SK-N-SH (cell line): ENCODE measurements around the gene SETDB2. TPM values are rescaled to one million over a fixed set of nuclear protein-coding genes. Genes with fewer than 3 reads are reported as not detected.

Experiments used
- CTCF ChIA-PET: fragments of 300-600, 350-600 bp; formaldehyde crosslinking; extraction: SDS; loops from one replicate; lab custom pipeline; 2021; lab: Yijun Ruan, JAX
- POLR2A ChIA-PET: fragments of 350-600 bp; sonication (Branson Sonifier 250); formaldehyde crosslinking; extraction: SDS; loops from one replicate; lab custom pipeline; 2020; ENCODE audit warnings: antibody characterized with exemption, inconsistent platforms; lab: Yijun Ruan, JAX
- DNase-seq: peaks from one replicate; pipeline ENCODE4 v3.0.0; 2012
- H2AFZ ChIP-seq: fragments of 200-600 bp; sonication (generic); 2 replicates; pipeline ENCODE4 v1.8.1; 2016; ENCODE audit warnings: antibody characterized with exemption, mild to moderate bottlenecking, low read depth
- H3F3A ChIP-seq: fragments of 200-600 bp; sonication (generic); replicated peaks from 2 replicates; pipeline ENCODE3; 2016; ENCODE audit warnings: antibody characterized with exemption, mild to moderate bottlenecking; ENCODE audit not compliant: insufficient read depth
- H3K27ac ChIP-seq, 2 experiments: fragments of 200-500 bp in 1 of 2; fragments of 200-600 bp in 1 of 2; sonication (Bioruptor generic) in 1 of 2; sonication (generic), shearing (Covaris generic) in 1 of 2; 2 replicates each; pipeline versions ENCODE4 v1.5.1 to v1.6.1; 2014 to 2016; ENCODE audit warnings: low read depth in 2 of 2, inconsistent platforms in 1 of 2, low read length in 1 of 2, mild to moderate bottlenecking in 1 of 2, mixed read lengths in 1 of 2
- H3K27me3 ChIP-seq: fragments of 200-600 bp; sonication (generic), shearing (Covaris generic); 2 replicates; pipeline ENCODE4 v1.6.1; 2016; ENCODE audit warnings: mixed run types; ENCODE audit not compliant: insufficient read depth
- H3K36me3 ChIP-seq, 2 experiments: fragments of 200-500 bp in 1 of 2; fragments of 200-600 bp in 1 of 2; sonication (Bioruptor generic) in 1 of 2; sonication (generic) in 1 of 2; replicated peaks in 1 of 2; 2 replicates each; pipeline versions ENCODE3 to v1.5.1; 2014 to 2016; ENCODE audit warnings: low read length in 1 of 2, mild to moderate bottlenecking in 1 of 2; ENCODE audit not compliant: insufficient read depth in 2 of 2, control insufficient read depth in 1 of 2
- H3K4me1 ChIP-seq, 2 experiments: fragments of 200-500 bp in 1 of 2; fragments of 200-600 bp in 1 of 2; sonication (Bioruptor generic) in 1 of 2; sonication (generic), shearing (Covaris generic) in 1 of 2; 2 replicates each; pipeline versions ENCODE4 v1.5.1 to v1.6.1; 2014 to 2016; ENCODE audit warnings: low read depth in 1 of 2, low read length in 1 of 2, mixed run types in 1 of 2; ENCODE audit not compliant: insufficient read depth in 2 of 2, control insufficient read depth in 1 of 2
- H3K4me2 ChIP-seq: fragments of 200-600 bp; sonication (generic), shearing (Covaris generic); 2 replicates; pipeline ENCODE4 v1.6.1; 2017; ENCODE audit warnings: mixed run types
- H3K4me3 ChIP-seq, 2 experiments: fragments of 200-500 bp in 1 of 2; fragments of 200-600 bp in 1 of 2; sonication (Bioruptor generic) in 1 of 2; sonication (generic), shearing (Covaris generic) in 1 of 2; 2 replicates each; pipeline versions ENCODE4 v1.5.1 to v1.8.1; 2014 to 2016; ENCODE audit warnings: low read depth in 2 of 2, inconsistent platforms in 1 of 2, low read length in 1 of 2, mild to moderate bottlenecking in 1 of 2, mixed read lengths in 1 of 2, moderate library complexity in 1 of 2
- H3K79me2 ChIP-seq: fragments of 200-600 bp; sonication (generic); 2 replicates; pipeline ENCODE4 v1.8.1; 2017; ENCODE audit warnings: mild to moderate bottlenecking; ENCODE audit not compliant: insufficient read depth
- H3K9ac ChIP-seq: fragments of 200-600 bp; sonication (generic); 2 replicates; pipeline ENCODE4 v1.6.1; 2017; ENCODE audit warnings: mixed run types
- H3K9me2 ChIP-seq: fragments of 200-600 bp; sonication (generic); 2 replicates; pipeline ENCODE4 v1.6.1; 2017; ENCODE audit warnings: mixed run types
- H3K9me3 ChIP-seq: fragments of 200-600 bp; sonication (generic); 2 replicates; pipeline ENCODE4 v1.6.1; 2017; ENCODE audit warnings: mixed run types, mild to moderate bottlenecking, moderate library complexity
- H4K20me1 ChIP-seq: fragments of 200-600 bp; sonication (generic); 2 replicates; pipeline ENCODE4 v1.6.1; 2017; ENCODE audit warnings: mild to moderate bottlenecking, mixed run types; ENCODE audit not compliant: insufficient read depth
- CHD2 ChIP-seq: fragments of 150-350 bp; IDR thresholded peaks from 2 replicates; pipeline ENCODE4 v1.6.1; 2018; ENCODE audit warnings: low read length; ENCODE audit not compliant: partially characterized antibody
- ELF1 ChIP-seq: IDR thresholded peaks from 2 replicates; pipeline ENCODE4 v1.4.0; 2012
- FOSL2 ChIP-seq: IDR thresholded peaks from 2 replicates; pipeline ENCODE4 v1.4.0; 2012; ENCODE audit warnings: low read depth, mild to moderate bottlenecking, moderate library complexity, borderline replicate concordance
- FOXM1 ChIP-seq: IDR thresholded peaks from 2 replicates; pipeline ENCODE4 v1.4.0; 2012; ENCODE audit warnings: low read depth, mild to moderate bottlenecking
- MAX ChIP-seq: IDR thresholded peaks from 2 replicates; pipeline ENCODE4 v1.4.0; 2012; ENCODE audit warnings: low read depth
- MEF2A ChIP-seq: IDR thresholded peaks from 2 replicates; pipeline ENCODE4 v1.4.0; 2012; ENCODE audit warnings: low read depth, borderline replicate concordance
- POLR2AphosphoS5 ChIP-seq: IDR thresholded peaks from 2 replicates; pipeline ENCODE4 v1.6.1; 2012; ENCODE audit warnings: low read depth, low read length
- RCOR1 ChIP-seq: fragments of 150-350 bp; IDR thresholded peaks from 2 replicates; pipeline ENCODE4 v1.6.1; 2017; ENCODE audit warnings: antibody characterized with exemption, low read length
- REST ChIP-seq: IDR thresholded peaks from 2 replicates; pipeline ENCODE4 v1.6.1; 2012; ENCODE audit warnings: mild to moderate bottlenecking, low read depth, low read length, moderate library complexity
- SIN3A ChIP-seq: IDR thresholded peaks from 2 replicates; pipeline ENCODE4 v1.6.1; 2012; ENCODE audit warnings: low read depth, mild to moderate bottlenecking, low read length, moderate library complexity, borderline replicate concordance
- SMC3 ChIP-seq: IDR thresholded peaks from 2 replicates; pipeline ENCODE4 v1.6.1; 2012; ENCODE audit warnings: low read depth, low read length, improper control_type of control experiment
- YY1 ChIP-seq: IDR thresholded peaks from 2 replicates; pipeline ENCODE4 v1.4.0; 2012; ENCODE audit warnings: low read depth, mild to moderate bottlenecking
- WGBS: methylation state at CpG from one replicate; pipeline ENCODE4 v1.1.6; 2017; ENCODE audit warnings: low lambda C conversion rate; 5-methylcytosine and 5-hydroxymethylcytosine counted together
- polyA plus RNA-seq, 3 experiments: library from polyadenylated mRNA; depleted of rRNA; stranded (reverse); fragments of >200 nt; gene quantifications; 2 replicates each; pipeline ENCODE4 v1.2.3, GENCODE V29; 2012
- TF ChIP-seq, protein P1 (sequence below): fragments of 150-350 bp; IDR thresholded peaks from 2 replicates; pipeline ENCODE4 v1.6.1; 2016; ENCODE audit warnings: mild to moderate bottlenecking, low read depth, low read length
- TF ChIP-seq, protein P2 (sequence below): IDR thresholded peaks from 2 replicates; pipeline ENCODE4 v1.4.0; 2012; ENCODE audit warnings: low read depth, borderline replicate concordance

SETDB2 gene
- polyA plus RNA-seq, 1 of the 3 experiments (the other 2 are of a cell fraction) = 1.9 TPM

DNA sequence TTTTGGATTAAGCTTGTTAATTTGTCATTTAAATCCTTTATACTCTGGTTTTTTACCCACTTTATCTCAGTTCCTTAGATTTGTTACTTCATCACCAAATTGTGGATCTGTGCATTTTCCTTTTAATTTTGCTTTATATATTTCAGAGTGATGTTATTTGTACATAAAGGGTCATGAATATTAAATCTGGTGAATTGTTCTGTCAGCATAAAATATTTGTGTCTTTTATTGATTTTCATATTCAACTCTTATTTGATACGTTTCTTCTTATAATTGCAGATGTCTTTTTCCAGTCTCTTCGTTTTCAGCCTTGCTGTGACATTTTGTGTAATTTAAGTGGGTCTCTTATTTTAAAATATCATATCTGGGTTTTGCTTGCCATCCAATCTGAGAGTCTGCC is 4.7 kb downstream of the SETDB2 start:
- no peaks in the 10 kb centered on the region for H3K27me3 ChIP-seq
- H3K4me2 ChIP-seq = no peak overlapping the region
- ChIA-PET CTCF (interaction anchor here (1.4 kb wide), 2 partner anchors 13 to 158 kb away, joined by 3 to 4 read pairs; no protein-coding TSS in a partner anchor), POLR2A (interaction anchor here (0.6 kb wide), 1 partner anchor 1774 kb away, joined by 3 read pairs; no protein-coding TSS in a partner anchor)
- DNase-seq = no peak
- no peaks in the 10 kb centered on the region for H4K20me1 ChIP-seq
- no peak overlapping the region for H3K27ac ChIP-seq
- H3K9me3 ChIP-seq = no peaks in the 10 kb centered on the region
- TF ChIP-seq SIN3A (no peak), REST (no peak), SMC3 (no peak), ELF1 (no peak), POLR2AphosphoS5 (no peak), FOSL2 (no peak), FOXM1 (no peak), MEF2A (no peak)
- TF ChIP-seq, protein P1, sequence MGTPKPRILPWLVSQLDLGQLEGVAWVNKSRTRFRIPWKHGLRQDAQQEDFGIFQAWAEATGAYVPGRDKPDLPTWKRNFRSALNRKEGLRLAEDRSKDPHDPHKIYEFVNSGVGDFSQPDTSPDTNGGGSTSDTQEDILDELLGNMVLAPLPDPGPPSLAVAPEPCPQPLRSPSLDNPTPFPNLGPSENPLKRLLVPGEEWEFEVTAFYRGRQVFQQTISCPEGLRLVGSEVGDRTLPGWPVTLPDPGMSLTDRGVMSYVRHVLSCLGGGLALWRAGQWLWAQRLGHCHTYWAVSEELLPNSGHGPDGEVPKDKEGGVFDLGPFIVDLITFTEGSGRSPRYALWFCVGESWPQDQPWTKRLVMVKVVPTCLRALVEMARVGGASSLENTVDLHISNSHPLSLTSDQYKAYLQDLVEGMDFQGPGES = no peak
- TF ChIP-seq, all 33 proteins: peak for 0
- peaks cover 9% of the 10 kb centered on the region for H3F3A ChIP-seq
- H3K4me3 ChIP-seq = no peak overlapping the region
- H3K4me1 ChIP-seq = peaks cover 0 to 2% of the 10 kb centered on the region in 2 experiments; a peak in 1 of 4 replicates
- H3K9me2 ChIP-seq = no peaks in the 10 kb centered on the region
- H2AFZ ChIP-seq = no peak overlapping the region
- peaks cover 0 to 10% of the 10 kb centered on the region in 2 experiments for H3K36me3 ChIP-seq
- WGBS = 88% methylated on average over 2 of the region's 2 CpGs
- H3K79me2 ChIP-seq = peaks cover 48% of the 10 kb centered on the region
- H3K9ac ChIP-seq = no peak overlapping the region

DNA sequence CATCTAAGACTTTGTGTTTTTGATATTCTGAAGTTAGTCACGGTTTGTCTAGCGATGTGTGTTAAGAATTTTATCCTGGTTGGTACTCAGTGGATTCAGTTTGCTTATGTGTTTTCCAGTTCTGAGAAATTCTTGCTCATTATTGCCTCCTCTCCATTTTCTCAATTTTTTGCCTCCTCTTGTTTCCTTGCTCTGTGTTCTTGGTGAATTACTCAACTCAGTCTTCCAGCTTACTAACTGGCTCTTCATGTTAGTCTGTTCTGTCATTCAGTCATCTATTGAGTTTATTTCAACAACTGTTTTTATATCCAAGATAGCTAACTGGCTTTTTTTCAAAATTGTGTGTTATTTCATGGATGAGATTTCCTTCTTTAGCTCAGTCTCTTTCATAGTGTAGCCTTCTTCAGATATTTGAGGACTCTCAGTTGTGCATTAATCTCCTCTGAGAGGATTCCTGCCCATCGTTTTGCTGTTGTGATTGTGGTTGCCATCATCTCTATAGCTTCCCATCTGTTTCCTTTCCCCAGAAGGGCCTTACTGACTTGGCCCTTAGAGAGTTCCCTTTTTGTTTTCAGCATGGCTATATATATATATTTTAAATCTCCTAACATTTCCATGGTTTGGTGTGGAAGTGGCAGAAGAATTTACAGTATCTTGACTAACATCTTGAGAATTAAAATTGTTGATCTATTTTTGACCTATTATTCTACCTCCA is 6.2 kb downstream of the SETDB2 start:
- no peaks in the 10 kb centered on the region for H3K27me3 ChIP-seq
- POLR2A ChIA-PET = no interaction called here
- no peak overlapping the region for H3K4me2 ChIP-seq
- no peak overlapping the region for H3K27ac ChIP-seq
- H3K9me2 ChIP-seq = no peaks in the 10 kb centered on the region
- no peak overlapping the region for H3K9ac ChIP-seq
- CTCF ChIA-PET = no interaction called here
- DNase-seq = no peak
- H3K4me1 ChIP-seq = no peaks in the 10 kb centered on the region; a peak in 1 of 4 replicates
- peaks cover 48% of the 10 kb centered on the region for H3K79me2 ChIP-seq
- H3F3A ChIP-seq = peaks cover 2% of the 10 kb centered on the region
- no peaks in the 10 kb centered on the region for H3K9me3 ChIP-seq
- no peaks in the 10 kb centered on the region for H4K20me1 ChIP-seq
- H3K36me3 ChIP-seq = peaks cover 0 to 10% of the 10 kb centered on the region in 2 experiments
- 85% methylated on average over 3 of the region's 3 CpGs for WGBS
- H3K4me3 ChIP-seq = no peak overlapping the region
- H2AFZ ChIP-seq = no peak overlapping the region
- no peak for TF ChIP-seq REST
- TF ChIP-seq MAX = no peak
- no peak for TF ChIP-seq RCOR1
- TF ChIP-seq, protein P2, sequence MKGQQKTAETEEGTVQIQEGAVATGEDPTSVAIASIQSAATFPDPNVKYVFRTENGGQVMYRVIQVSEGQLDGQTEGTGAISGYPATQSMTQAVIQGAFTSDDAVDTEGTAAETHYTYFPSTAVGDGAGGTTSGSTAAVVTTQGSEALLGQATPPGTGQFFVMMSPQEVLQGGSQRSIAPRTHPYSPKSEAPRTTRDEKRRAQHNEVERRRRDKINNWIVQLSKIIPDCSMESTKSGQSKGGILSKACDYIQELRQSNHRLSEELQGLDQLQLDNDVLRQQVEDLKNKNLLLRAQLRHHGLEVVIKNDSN = no peak
- no peak for TF ChIP-seq CHD2
- TF ChIP-seq, protein P1 = no peak
- TF ChIP-seq FOSL2 = no peak
- no peak for TF ChIP-seq SMC3
- TF ChIP-seq MEF2A = no peak
- TF ChIP-seq YY1 = no peak
- TF ChIP-seq ELF1 = no peak
- no peak for TF ChIP-seq POLR2AphosphoS5
